Measurements from ENCODE around the gene PBX1. TPM values are rescaled to one million over a fixed set of nuclear protein-coding genes. Genes with fewer than 3 reads are reported as not detected.
A peak's percentile ranks its signal among the peaks of the same experiment; 100 is the strongest.

Gene PBX1
- total RNA-seq, 4 donors from 2014 or later: 15.2 to 48.6 (median 23.5) TPM

- no peaks in the 10 kb centered on the region for H3K9me3 ChIP-seq
- no peak overlapping the region for H3K4me3 ChIP-seq
- intact Hi-C loops (cut with DNase I): loop anchor here (10.0 kb wide), 2 partner anchors 167 to 217 kb away; no protein-coding TSS in a partner anchor
- H3K27ac ChIP-seq: peak overlapping the region; percentile 10 to 85 (median 82)
- peaks cover 30 to 90% (median 58%) of the 10 kb centered on the region in 3 donors for H3K4me1 ChIP-seq
- TF ChIP-seq CTCF (IDR thresholded peaks at IDR 0.05) (no peak), POLR2A (IDR thresholded peaks at IDR 0.05) (no peak)
- H3K36me3 ChIP-seq: no peaks in the 10 kb centered on the region
- H3K27me3 ChIP-seq: no peaks in the 10 kb centered on the region
- no peak for DNase-seq
- 73 to 75% methylated on average over 1 of the region's 1 CpG for WGBS, 2 donors
Observed at GRCh38 chr1:164781972-164782371, 223.0 kb downstream of the PBX1 start.

GRCh38 chr1:164783778-164784555 is 225.0 kb downstream of the PBX1 start:
- no peaks in the 10 kb centered on the region for H3K9me3 ChIP-seq
- H3K27me3 ChIP-seq: no peaks in the 10 kb centered on the region
- no peak for DNase-seq
- TF ChIP-seq POLR2A (IDR thresholded peaks at IDR 0.05) (no peak), CTCF (IDR thresholded peaks at IDR 0.05) (no peak)
- 49 to 50% methylated on average over 4 to 13 of the region's 13 CpGs for WGBS, 2 donors
- H3K27ac ChIP-seq: peak overlapping the region; percentile 52 to 85 (median 82)
- intact Hi-C loops (cut with DNase I): loop anchor here (10.0 kb wide), 2 partner anchors 169 to 219 kb away; no protein-coding TSS in a partner anchor
- peaks cover 41 to 100% (median 73%) of the 10 kb centered on the region in 3 donors for H3K4me1 ChIP-seq
- no peaks in the 10 kb centered on the region for H3K36me3 ChIP-seq
- no peak overlapping the region for H3K4me3 ChIP-seq

GRCh38 chr1:164784960-164785359 is 226.0 kb downstream of the PBX1 start:
- Histone ChIP-seq H3K4me3 (no peak overlapping the region), H3K27ac (peak overlapping the region; percentile 74 to 85 (median 82)), H3K36me3 (no peaks in the 10 kb centered on the region), H3K27me3 (no peaks in the 10 kb centered on the region), H3K9me3 (no peaks in the 10 kb centered on the region), H3K4me1 (peaks cover 41 to 100% (median 71%) of the 10 kb centered on the region in 3 donors)
- DNase-seq: no peak
- intact Hi-C loops (cut with DNase I): loop anchor here (10.0 kb wide), 2 partner anchors 170 to 220 kb away; no protein-coding TSS in a partner anchor
- TF ChIP-seq POLR2A (IDR thresholded peaks at IDR 0.05): no peak
- no peak for TF ChIP-seq CTCF (IDR thresholded peaks at IDR 0.05)
- WGBS, 2 donors: 65 to 73% methylated on average over 6 of the region's 6 CpGs

DNA sequence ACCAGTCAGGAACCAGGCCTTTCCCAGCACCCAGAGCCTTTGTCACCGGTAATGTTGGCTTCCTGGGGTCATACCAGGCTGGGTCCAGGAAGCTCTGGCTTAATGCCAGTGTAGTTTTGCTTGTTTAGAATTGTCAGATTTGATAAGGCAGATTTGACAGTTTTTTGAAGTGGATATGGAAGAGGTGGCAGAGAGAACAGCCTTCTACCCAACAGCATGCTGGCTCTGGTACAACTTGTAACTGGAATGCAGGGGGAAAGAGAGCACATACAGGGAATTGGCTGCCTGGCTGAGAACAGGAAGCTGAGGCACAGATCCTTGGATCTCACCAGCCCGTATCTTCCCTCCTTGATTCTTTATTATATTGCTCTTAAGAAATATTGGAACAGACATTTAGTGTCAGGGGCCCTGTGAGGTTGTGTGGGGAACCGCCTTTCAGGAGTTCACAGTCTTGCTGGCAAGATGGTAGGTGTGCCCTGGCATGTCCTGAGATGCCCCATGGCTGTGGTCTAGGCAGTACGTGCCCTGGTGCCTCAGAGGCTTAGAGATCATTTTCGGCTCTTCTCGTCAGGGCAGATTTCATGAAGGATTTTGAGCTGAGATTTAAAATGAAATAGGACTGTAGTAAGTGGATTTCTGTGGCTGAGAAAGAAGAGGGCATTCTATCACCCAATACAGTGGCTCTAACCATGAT is 227.0 kb downstream of the PBX1 start:
- Histone ChIP-seq H3K4me3 (no peak overlapping the region), H3K27ac (peak overlapping the region; percentile 74 to 85 (median 82)), H3K36me3 (no peaks in the 10 kb centered on the region), H3K9me3 (no peaks in the 10 kb centered on the region), H3K4me1 (peaks cover 41 to 100% (median 68%) of the 10 kb centered on the region in 3 donors), H3K27me3 (no peaks in the 10 kb centered on the region)
- no peak for DNase-seq
- intact Hi-C loops (cut with DNase I): loop anchor here (10.0 kb wide), 2 partner anchors 171 to 221 kb away; no protein-coding TSS in a partner anchor
- TF ChIP-seq POLR2A (IDR thresholded peaks at IDR 0.05) (no peak), CTCF (IDR thresholded peaks at IDR 0.05) (no peak)
- WGBS, 2 donors: 16 to 32% methylated on average over 5 of the region's 6 CpGs

Data from esophagus squamous epithelium (tissue), 5 donors.